Measurements from ENCODE around the gene NDUFB11. TPM values are rescaled to one million over a fixed set of nuclear protein-coding genes. Genes with fewer than 3 reads are reported as not detected.

NDUFB11 gene
- total RNA-seq (2012; rRNA removed): 55.5 and 58.3 TPM in 2 replicates

DNA sequence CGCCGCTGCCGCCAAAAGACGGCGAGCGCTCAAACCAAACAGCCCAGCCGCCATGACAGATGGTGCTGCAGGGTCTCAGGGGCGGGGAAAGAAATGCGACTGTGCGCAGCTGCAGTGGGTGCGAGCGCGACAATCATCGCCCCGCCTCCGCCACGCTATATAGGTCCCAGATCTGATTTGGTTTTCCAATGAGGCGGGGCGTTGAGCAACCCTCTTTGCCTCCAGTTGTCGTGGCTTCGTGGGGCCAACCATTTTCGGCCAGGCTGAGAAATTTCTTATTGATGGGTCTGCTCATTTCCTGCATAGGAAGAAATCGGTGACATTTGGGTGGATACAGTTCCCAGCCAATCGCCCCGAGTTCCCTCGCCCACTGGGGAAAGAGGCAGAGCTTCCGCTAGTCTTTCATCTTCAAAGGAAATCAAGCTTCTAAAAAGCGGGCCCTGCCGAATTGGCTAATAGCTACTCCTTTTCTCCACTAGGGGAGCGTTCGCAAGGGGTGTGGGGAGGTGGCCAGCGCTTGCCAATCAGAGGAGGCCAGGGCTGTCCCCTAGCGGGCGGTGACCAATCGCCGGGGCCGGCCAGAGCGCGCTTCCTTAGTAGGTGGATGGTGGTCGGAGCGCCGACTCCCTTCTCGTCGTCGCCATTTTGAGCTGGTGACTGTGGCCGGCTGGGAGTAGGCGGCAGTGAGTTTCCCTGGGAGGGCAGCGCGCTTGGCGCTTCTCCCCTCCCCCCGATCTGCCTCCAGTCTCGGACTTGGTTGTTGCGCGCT lies at the start of gene NDUFB11, which contains the start of gene RBM10:
TSS of gene NDUFB11 (minus strand) at position 77 of the 769 bp plus-strand sequence. CDS start at position 54, 23 bp downstream.
TSS of gene RBM10 (plus strand) at position 596 of the 769 bp plus-strand sequence. CDS start 2,261 bp downstream, outside the sequence.
- peak within 1 kb of the TSS; percentile 84 for H3K9ac ChIP-seq (ENCODE audit: low read depth, low read length)

DNA sequence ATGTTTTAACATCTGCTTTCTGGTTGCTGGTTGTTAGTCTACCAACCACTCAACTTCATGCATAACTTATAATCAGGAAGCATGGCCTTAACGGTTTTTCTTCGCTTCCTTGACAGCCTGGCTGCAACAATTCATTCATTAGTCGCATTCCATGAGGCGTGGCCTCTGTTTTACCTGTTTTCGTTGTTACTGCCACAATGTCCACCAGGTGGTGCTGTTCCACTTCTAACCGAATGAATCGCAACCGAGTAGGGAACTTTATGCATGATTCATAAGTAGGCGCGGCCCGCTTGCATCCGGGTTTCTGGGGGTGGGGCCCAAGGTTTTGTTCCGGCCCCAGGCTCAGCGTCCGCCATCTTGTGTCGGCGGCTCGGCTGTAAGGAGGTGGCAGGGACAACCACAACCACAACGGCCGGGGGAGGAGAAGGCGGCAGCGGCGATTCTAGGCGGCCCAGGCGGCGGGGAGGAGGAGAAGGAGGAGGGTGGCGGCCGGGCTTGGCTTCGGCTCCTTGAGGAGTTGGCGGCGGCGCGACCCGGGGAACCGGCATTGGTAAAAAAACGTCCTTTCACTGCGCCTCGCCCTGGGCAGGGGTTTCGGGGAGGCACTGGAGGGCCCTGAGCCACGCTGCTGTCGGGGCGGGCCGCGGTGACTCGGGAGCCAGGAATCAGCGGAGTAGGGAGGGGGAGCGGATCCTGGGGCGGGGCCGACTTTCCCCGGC lies 49.1 kb upstream of the NDUFB11 start, which contains the start of gene UBA1:
TSS of gene UBA1 (plus strand) at position 355 of the 719 bp plus-strand sequence. CDS start 4,974 bp downstream, outside the sequence.
- H3K4me1 ChIP-seq (ENCODE audit: control insufficient read depth, insufficient read depth, low read length): peaks cover 40% of the 10 kb centered on the region
- peak within 1 kb of the TSS; percentile 90 for H3K4me2 ChIP-seq (ENCODE audit: low read length)
- no peaks in the 10 kb centered on the region for H3K9me3 ChIP-seq (replicated peaks; ENCODE audit: low read length)
- H3K36me3 ChIP-seq (ENCODE audit: insufficient read depth, low read length): peaks cover 28% of the 10 kb centered on the region
- peak within 1 kb of the TSS; percentile 99 for H3K9ac ChIP-seq (ENCODE audit: low read depth, low read length)
- H3K27me3 ChIP-seq (ENCODE audit: control insufficient read depth, insufficient read depth, low read length): no peaks in the 10 kb centered on the region
- H3K4me3 ChIP-seq (ENCODE audit: low read length): peak within 1 kb of the TSS; percentile 94

More for the DNA sequence above, at the start of gene NDUFB11, which contains the start of gene RBM10:
- Histone ChIP-seq H3K4me1 (ENCODE audit: control insufficient read depth, insufficient read depth, low read length) (no peaks in the 10 kb centered on the region), H3K4me3 (ENCODE audit: low read length) (peak within 1 kb of the TSS; percentile 79), H3K27me3 (ENCODE audit: control insufficient read depth, insufficient read depth, low read length) (peaks cover 7% of the 10 kb centered on the region), H3K4me2 (ENCODE audit: low read length) (peak within 1 kb of the TSS; percentile 84), H3K36me3 (ENCODE audit: insufficient read depth, low read length) (peaks cover 8% of the 10 kb centered on the region), H3K9me3 (replicated peaks; ENCODE audit: low read length) (no peaks in the 10 kb centered on the region)

GRCh38 chrX:47191806-47192401 lies 47.4 kb upstream of the NDUFB11 start:
- peaks cover 23% of the 10 kb centered on the region for H3K4me1 ChIP-seq (ENCODE audit: control insufficient read depth, insufficient read depth, low read length)
- peak overlapping the region; percentile 82 for H3K4me2 ChIP-seq (ENCODE audit: low read length)
- H3K27me3 ChIP-seq (ENCODE audit: control insufficient read depth, insufficient read depth, low read length): peaks cover 4% of the 10 kb centered on the region
- peaks cover 18% of the 10 kb centered on the region for H3K36me3 ChIP-seq (ENCODE audit: insufficient read depth, low read length)
- peak overlapping the region; percentile 81 for H3K9ac ChIP-seq (ENCODE audit: low read depth, low read length)
- H3K4me3 ChIP-seq (ENCODE audit: low read length): peak overlapping the region; percentile 75
- H3K9me3 ChIP-seq (replicated peaks; ENCODE audit: low read length): no peaks in the 10 kb centered on the region

DNA sequence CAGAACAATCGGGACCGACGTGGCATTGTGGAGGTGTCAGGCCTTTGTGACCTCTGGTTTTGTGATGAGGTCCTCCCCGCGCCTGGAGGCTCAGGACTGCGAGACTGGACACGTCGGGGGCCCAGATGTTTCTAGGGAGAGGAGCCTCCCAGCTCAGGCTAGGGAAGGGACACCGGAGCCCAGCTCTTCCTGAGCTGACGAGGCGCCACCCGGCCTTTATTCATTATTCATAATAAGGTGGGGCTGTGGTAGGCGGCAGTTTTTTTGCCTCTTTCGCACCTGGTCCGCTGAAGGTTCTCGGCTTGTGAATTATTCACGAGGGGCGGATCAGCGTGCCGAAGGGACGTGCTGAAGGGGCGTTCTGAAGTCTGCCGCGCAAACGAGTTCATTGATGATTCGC lies 46.8 kb upstream of the NDUFB11 start:
- no peaks in the 10 kb centered on the region for H3K9me3 ChIP-seq (replicated peaks; ENCODE audit: low read length)
- peak overlapping the region; percentile 81 for H3K9ac ChIP-seq (ENCODE audit: low read depth, low read length)
- peak overlapping the region; percentile 82 for H3K4me2 ChIP-seq (ENCODE audit: low read length)
- peak overlapping the region; percentile 75 for H3K4me3 ChIP-seq (ENCODE audit: low read length)
- peaks cover 16% of the 10 kb centered on the region for H3K36me3 ChIP-seq (ENCODE audit: insufficient read depth, low read length)
- H3K4me1 ChIP-seq (ENCODE audit: control insufficient read depth, insufficient read depth, low read length): peaks cover 18% of the 10 kb centered on the region
- H3K27me3 ChIP-seq (ENCODE audit: control insufficient read depth, insufficient read depth, low read length): peaks cover 4% of the 10 kb centered on the region

- Histone ChIP-seq H3K9me3 (replicated peaks; ENCODE audit: low read length) (no peaks in the 10 kb centered on the region), H3K4me3 (ENCODE audit: low read length) (peak overlapping the region; percentile 75), H3K36me3 (ENCODE audit: insufficient read depth, low read length) (peaks cover 19% of the 10 kb centered on the region), H3K4me2 (ENCODE audit: low read length) (peak overlapping the region; percentile 82), H3K27me3 (ENCODE audit: control insufficient read depth, insufficient read depth, low read length) (peaks cover 4% of the 10 kb centered on the region), H3K9ac (ENCODE audit: low read depth, low read length) (peak overlapping the region; percentile 81), H3K4me1 (ENCODE audit: control insufficient read depth, insufficient read depth, low read length) (peaks cover 11% of the 10 kb centered on the region)
Measured at GRCh38 chrX:47190445-47191269, 46.2 kb upstream of the NDUFB11 start.

DNA sequence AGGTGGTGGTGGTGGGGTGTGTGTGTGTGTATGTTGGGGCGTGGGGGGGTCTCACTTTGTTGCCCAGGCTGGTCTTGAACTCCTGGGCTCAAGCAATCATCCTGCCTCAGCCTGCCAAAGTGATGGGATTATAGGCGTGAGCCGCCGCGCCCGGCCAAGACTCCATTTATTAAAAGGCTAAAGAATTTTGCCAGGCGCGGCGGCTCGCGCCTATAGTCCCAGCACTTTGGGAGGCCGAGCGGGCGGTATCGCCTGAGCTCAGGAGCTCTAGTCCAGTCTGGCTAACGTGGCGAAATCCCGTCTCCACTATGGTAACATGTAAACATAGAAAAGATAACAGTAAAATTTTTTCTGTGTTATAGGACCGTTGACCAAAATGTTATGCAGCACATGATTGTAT lies 45.4 kb upstream of the NDUFB11 start:
- H3K4me2 ChIP-seq (ENCODE audit: low read length): no peak overlapping the region
- no peak overlapping the region for H3K9ac ChIP-seq (ENCODE audit: low read depth, low read length)
- no peak overlapping the region for H3K4me3 ChIP-seq (ENCODE audit: low read length)
- peaks cover 4% of the 10 kb centered on the region for H3K27me3 ChIP-seq (ENCODE audit: control insufficient read depth, insufficient read depth, low read length)
- peaks cover 18% of the 10 kb centered on the region for H3K36me3 ChIP-seq (ENCODE audit: insufficient read depth, low read length)
- no peaks in the 10 kb centered on the region for H3K9me3 ChIP-seq (replicated peaks; ENCODE audit: low read length)
- peaks cover 8% of the 10 kb centered on the region for H3K4me1 ChIP-seq (ENCODE audit: control insufficient read depth, insufficient read depth, low read length)

- Histone ChIP-seq H3K27me3 (ENCODE audit: control insufficient read depth, insufficient read depth, low read length) (peaks cover 5% of the 10 kb centered on the region), H3K4me1 (ENCODE audit: control insufficient read depth, insufficient read depth, low read length) (peaks cover 2% of the 10 kb centered on the region), H3K36me3 (ENCODE audit: insufficient read depth, low read length) (peaks cover 16% of the 10 kb centered on the region), H3K4me3 (ENCODE audit: low read length) (no peak overlapping the region), H3K9me3 (replicated peaks; ENCODE audit: low read length) (no peaks in the 10 kb centered on the region), H3K9ac (ENCODE audit: low read depth, low read length) (no peak overlapping the region), H3K4me2 (ENCODE audit: low read length) (no peak overlapping the region)
Measured at GRCh38 chrX:47187106-47187677, 42.7 kb upstream of the NDUFB11 start.

GRCh38 chrX:47186096-47186740 lies 41.7 kb upstream of the NDUFB11 start:
- H3K36me3 ChIP-seq (ENCODE audit: insufficient read depth, low read length): peaks cover 16% of the 10 kb centered on the region
- H3K9ac ChIP-seq (ENCODE audit: low read depth, low read length): no peak overlapping the region
- no peaks in the 10 kb centered on the region for H3K4me1 ChIP-seq (ENCODE audit: control insufficient read depth, insufficient read depth, low read length)
- H3K9me3 ChIP-seq (replicated peaks; ENCODE audit: low read length): no peaks in the 10 kb centered on the region
- no peak overlapping the region for H3K4me3 ChIP-seq (ENCODE audit: low read length)
- no peak overlapping the region for H3K4me2 ChIP-seq (ENCODE audit: low read length)
- peaks cover 10% of the 10 kb centered on the region for H3K27me3 ChIP-seq (ENCODE audit: control insufficient read depth, insufficient read depth, low read length)

- H3K9me3 ChIP-seq (replicated peaks; ENCODE audit: low read length): no peaks in the 10 kb centered on the region
- H3K36me3 ChIP-seq (ENCODE audit: insufficient read depth, low read length): peaks cover 16% of the 10 kb centered on the region
- H3K4me2 ChIP-seq (ENCODE audit: low read length): no peak overlapping the region
- H3K27me3 ChIP-seq (ENCODE audit: control insufficient read depth, insufficient read depth, low read length): peaks cover 13% of the 10 kb centered on the region
- H3K9ac ChIP-seq (ENCODE audit: low read depth, low read length): no peak overlapping the region
- no peaks in the 10 kb centered on the region for H3K4me1 ChIP-seq (ENCODE audit: control insufficient read depth, insufficient read depth, low read length)
- no peak overlapping the region for H3K4me3 ChIP-seq (ENCODE audit: low read length)
Measured at GRCh38 chrX:47185241-47185640, 40.7 kb upstream of the NDUFB11 start.

GRCh38 chrX:47184486-47184885 lies 40.0 kb upstream of the NDUFB11 start:
- Histone ChIP-seq H3K4me3 (ENCODE audit: low read length) (no peak overlapping the region), H3K4me1 (ENCODE audit: control insufficient read depth, insufficient read depth, low read length) (peaks cover 3% of the 10 kb centered on the region), H3K9me3 (replicated peaks; ENCODE audit: low read length) (no peaks in the 10 kb centered on the region), H3K9ac (ENCODE audit: low read depth, low read length) (no peak overlapping the region), H3K36me3 (ENCODE audit: insufficient read depth, low read length) (peaks cover 21% of the 10 kb centered on the region), H3K27me3 (ENCODE audit: control insufficient read depth, insufficient read depth, low read length) (peaks cover 13% of the 10 kb centered on the region), H3K4me2 (ENCODE audit: low read length) (no peak overlapping the region)
